GM12878 (cell line): ENCODE results near the gene ZNF592.

Experiments
- DPF2 ChIP-seq: fragments of 450-650 bp; IDR thresholded peaks from 2 replicates; pipeline ENCODE4 v1.6.1; 2017; ENCODE audit warnings: mild to moderate bottlenecking
- EP300 ChIP-seq, 2 experiments: fragments of 150-350 bp in 1 of 2; IDR thresholded peaks; 2 replicates each; pipeline ENCODE4 v1.6.1; 2011 to 2012; ENCODE audit warnings: low read depth in 2 of 2, low read length in 2 of 2, borderline replicate concordance in 1 of 2, improper control_type of control experiment in 1 of 2, inconsistent platforms in 1 of 2; ENCODE audit not compliant: control insufficient read depth in 1 of 2
- LARP7 ChIP-seq: fragments of 450-650 bp; IDR thresholded peaks from 2 replicates; pipeline ENCODE4 v1.6.1; 2017; ENCODE audit warnings: mild to moderate bottlenecking
- POLR2AphosphoS5 ChIP-seq: IDR thresholded peaks from 2 replicates; pipeline ENCODE4 v1.6.1; 2011; ENCODE audit warnings: mild to moderate bottlenecking, low read length, inconsistent platforms
- RELA ChIP-seq: fragments of 450-650 bp; IDR thresholded peaks from 2 replicates; pipeline ENCODE4 v1.8.0; 2014; ENCODE audit warnings: borderline replicate concordance; ENCODE audit not compliant: partially characterized antibody
- TF ChIP-seq, protein P1 (sequence below): IDR thresholded peaks from 2 replicates; pipeline ENCODE4 v1.6.1; 2012; ENCODE audit warnings: low read depth, low read length, improper control_type of control experiment
- TF ChIP-seq, protein P2 (sequence below), 3 experiments: IDR thresholded peaks in 2 of 3; conservative IDR thresholded peaks in 1 of 3; 2 replicates each; pipeline ENCODE4 v1.5.1; 2011; ENCODE audit warnings: low read depth in 3 of 3, low read length in 3 of 3, mild to moderate bottlenecking in 3 of 3, control low read depth in 2 of 3, moderate library complexity in 2 of 3, inconsistent platforms in 1 of 3, mixed read lengths in 1 of 3; ENCODE audit not compliant: control insufficient read depth in 2 of 3, insufficient read depth in 1 of 3; ENCODE audit errors: extremely low read depth in 1 of 3

GRCh38 chr15:84844964-84845363 lies 96.6 kb downstream of the ZNF592 start:
- TF ChIP-seq RELA (no peak), POLR2AphosphoS5 (no peak), DPF2 (no peak), EP300 (IDR thresholded peaks at IDR 0.05; ENCODE audit: borderline replicate concordance in 1 of 2, control insufficient read depth in 1 of 2, low read depth in 2 of 2, low read length in 2 of 2) (no peak), LARP7 (no peak)
- TF ChIP-seq, protein P1, sequence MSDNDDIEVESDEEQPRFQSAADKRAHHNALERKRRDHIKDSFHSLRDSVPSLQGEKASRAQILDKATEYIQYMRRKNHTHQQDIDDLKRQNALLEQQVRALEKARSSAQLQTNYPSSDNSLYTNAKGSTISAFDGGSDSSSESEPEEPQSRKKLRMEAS = no peak
- TF ChIP-seq, protein P2, sequence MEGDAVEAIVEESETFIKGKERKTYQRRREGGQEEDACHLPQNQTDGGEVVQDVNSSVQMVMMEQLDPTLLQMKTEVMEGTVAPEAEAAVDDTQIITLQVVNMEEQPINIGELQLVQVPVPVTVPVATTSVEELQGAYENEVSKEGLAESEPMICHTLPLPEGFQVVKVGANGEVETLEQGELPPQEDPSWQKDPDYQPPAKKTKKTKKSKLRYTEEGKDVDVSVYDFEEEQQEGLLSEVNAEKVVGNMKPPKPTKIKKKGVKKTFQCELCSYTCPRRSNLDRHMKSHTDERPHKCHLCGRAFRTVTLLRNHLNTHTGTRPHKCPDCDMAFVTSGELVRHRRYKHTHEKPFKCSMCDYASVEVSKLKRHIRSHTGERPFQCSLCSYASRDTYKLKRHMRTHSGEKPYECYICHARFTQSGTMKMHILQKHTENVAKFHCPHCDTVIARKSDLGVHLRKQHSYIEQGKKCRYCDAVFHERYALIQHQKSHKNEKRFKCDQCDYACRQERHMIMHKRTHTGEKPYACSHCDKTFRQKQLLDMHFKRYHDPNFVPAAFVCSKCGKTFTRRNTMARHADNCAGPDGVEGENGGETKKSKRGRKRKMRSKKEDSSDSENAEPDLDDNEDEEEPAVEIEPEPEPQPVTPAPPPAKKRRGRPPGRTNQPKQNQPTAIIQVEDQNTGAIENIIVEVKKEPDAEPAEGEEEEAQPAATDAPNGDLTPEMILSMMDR (IDR thresholded peaks at IDR 0.05 in 2 of 3, conservative IDR thresholded peaks at IDR 0.05 in 1 of 3; ENCODE audit: control insufficient read depth in 2 of 3, extremely low read depth in 1 of 3, insufficient read depth in 1 of 3, low read depth in 3 of 3, low read length in 3 of 3) = no peak
